GM04504 (cell line): Measurements from ENCODE around the gene INTS1.

Source experiments
- DNase-seq: peaks from one replicate; pipeline ENCODE4 v3.0.0-alpha.2; 2012; ENCODE audit warnings: low read depth

The INTS1 gene

GRCh38 chr7:1508277-1508758, 4.1 kb upstream of the INTS1 start:
- DNase-seq = no peak

DNA sequence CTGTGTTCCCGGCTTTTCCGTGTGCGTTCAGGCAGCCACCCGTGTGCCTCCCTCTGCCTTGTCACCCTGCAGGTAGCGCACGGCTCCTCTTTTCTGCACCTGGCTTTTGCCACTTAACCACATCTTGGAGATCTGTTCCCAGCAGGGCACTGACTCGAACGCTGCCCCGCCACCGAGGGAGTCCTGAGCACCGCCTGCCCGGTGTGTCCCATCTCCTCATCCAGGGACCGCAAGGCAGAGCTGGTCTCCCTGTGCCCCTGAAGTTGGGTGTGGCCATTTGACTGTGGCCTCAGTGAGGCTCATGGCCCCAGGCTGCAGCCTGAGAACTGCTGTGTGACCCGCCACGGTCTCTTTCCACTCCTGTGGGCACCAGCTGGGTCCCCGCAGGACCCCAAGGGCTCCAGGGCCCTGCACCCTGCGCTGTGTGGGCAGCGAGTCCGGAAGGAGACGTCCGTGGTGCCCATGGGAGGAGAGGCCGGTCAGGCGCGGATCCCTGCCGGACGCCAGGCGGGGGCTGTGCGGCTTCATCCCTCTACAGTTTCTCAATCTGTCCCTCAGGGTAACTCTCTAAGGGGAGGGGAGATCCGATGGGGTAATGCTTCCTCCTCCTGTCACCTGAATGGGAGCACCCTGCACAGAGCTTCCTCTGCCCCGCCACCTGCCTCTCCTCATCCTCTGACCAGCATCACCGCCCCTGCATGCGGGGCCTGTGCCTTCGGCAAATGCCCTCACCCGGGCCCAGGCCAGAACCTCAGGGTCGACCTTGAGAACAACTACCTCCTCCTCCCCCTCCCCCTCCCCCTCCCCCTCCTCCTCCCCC, 1.8 kb upstream of the INTS1 start:
- no peak for DNase-seq

GRCh38 chr7:1503390-1503789, 799 bp downstream of the INTS1 start:
- DNase-seq = no peak

DNA sequence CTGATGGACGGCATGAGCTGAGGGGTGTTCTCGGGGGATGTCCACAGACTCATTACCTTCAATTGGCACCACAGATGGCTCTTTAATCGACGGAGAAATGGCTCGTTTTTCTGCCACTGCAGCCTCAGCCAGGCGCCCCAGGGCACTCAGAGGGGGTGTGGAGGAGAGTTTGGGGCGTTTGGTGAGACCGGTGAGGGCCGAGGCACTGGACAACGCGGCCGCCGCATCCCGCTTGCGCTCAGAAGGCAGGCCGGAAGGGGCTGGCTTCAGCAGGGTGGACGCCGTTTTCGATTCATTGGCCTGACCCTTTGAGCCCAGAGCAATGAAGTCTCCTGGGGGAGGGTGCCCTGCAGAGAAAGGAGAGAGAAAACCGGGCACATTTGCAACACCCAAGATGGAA, 1.3 kb downstream of the INTS1 start:
- no peak for DNase-seq

- no peak for DNase-seq
Measured at GRCh38 chr7:1501487-1502270, 2.5 kb downstream of the INTS1 start.

DNA sequence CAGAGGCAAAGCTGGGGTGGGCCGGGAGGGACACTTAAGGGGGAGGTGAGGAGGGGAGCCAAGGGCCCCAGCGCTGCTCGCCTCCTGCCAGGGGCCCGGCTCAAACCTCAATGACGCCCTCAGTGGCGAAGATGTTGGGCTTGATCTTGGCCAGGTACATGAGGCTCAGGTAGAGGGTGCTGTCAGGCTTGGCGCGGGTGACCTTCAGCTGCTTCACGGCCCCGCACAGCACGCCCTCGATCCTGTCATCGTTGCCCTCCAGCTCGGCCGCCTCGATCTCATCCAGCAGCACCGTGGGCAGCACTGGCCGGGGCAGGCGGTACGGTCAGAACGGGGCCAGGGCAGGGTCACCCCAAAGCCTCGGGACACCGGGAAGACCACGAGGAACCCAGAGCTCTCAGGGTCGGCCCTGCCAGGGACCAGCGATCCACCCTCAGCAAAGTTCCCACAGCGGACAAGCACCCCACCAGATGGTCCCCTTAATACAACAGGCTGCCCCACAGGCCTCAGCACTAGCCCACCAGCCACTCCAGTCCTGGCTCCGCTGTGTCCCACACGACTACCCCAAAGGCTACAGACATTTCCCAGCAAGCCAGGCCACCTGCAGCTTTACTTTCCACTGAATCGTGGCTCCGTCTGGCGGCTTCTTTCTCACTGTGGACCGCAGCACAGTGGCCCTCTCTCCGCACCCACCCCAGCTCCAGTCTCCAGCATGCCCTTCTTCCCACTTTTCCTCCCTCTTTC, 4.0 kb downstream of the INTS1 start:
- no peak for DNase-seq

DNA sequence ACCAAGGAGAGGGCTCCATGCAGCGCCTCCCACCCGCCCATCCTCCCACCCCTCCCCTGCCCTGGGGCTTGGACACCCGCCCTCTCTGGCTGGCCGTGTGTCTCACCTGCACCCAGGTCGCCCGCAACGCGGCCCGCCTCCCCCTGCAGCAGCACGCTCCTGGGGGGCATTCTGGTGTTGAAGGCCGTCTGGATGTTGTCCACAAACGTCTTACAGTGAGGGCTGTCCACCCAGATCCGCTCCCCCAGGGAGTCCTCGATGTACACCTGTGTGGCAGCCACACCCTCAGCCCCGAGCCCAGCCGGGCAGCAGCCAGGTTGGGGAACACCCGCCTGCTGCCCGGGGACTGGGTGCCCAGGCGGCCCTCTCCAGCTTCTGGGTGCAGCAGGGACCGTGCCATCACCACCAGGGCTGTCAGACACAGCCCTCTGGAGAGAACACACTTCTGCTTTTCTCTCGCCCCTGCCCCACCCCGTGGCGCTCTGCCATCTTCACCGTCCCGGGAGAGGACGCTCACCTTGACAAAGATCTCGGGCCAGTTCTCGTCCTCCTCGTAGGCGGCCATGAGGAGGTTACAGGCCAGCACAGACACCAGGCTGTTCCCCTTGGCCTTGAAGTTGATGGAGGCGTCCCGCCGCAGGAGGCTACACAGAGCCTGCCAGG, 4.7 kb downstream of the INTS1 start:
- no peak for DNase-seq

GRCh38 chr7:1498370-1499305, 5.6 kb downstream of the INTS1 start:
- DNase-seq = no peak

DNA sequence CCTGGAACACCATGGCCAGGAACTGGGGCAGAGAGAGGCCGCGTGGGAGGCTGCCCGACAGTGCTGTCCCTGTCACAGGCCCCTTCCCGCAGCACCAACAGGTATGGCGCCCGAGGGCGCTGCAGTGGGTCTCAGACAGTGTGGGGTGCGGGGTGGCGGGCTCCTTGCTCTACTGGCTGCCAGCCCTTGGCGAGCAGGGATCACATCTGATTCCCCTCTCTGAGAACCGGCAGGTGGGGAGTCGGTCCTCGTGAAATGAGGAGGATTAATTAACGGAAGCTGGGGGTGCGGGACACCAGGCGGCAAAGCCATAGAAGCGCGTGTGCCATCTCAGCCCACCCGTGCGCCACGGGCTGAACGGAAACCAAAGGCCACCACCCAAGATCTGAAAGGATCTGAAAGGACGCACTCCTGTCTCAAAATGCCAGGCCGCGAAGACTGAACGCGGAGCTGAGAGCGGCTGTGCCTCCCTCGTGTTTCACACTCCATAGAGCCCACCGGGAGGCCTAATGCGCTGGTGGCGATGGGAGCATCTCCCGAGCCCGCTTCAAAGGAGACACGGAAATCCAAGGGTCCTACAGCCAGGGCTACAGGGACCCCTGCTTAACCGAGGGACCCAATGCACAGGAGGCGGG, 6.8 kb downstream of the INTS1 start:
- DNase-seq = no peak

DNA sequence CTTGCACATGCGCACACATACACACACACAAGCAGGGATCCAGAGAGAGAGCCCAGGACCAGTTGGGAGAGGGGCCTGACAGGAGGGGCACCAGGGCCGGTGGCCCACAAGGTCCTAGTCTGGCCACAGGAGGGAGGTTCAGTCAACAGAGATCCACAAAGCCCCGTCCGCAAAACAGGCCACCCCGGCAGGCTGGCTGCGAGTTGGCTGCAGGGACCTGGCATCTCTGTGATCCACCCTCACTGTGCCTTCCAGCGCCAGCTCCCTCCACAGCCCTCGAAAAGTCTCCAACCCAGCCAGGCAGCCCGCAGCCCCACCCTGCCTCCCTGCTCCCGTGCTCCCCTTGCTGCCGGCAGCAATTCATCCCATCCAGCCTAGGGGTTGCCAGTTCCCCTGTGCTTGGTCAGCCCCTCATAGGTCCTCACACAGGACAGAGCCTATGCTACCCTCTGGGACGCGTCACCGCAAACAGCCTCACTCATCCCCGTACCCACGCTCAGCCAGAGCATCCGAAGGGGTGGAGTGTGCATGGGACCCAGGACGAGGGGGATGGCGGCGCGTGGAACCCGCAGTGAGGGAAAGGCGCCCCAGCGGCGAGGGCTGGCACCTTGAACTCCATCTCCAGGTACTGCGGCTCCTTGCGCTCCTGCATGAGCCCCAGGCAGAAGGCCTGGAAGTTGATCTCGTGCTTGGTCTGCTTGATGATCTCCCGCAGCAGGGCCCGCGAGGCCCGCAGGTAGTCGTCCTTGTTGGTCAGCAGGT, 7.5 kb downstream of the INTS1 start:
- no peak for DNase-seq

- no peak for DNase-seq
Measured at GRCh38 chr7:1495564-1496242, 8.5 kb downstream of the INTS1 start.

DNA sequence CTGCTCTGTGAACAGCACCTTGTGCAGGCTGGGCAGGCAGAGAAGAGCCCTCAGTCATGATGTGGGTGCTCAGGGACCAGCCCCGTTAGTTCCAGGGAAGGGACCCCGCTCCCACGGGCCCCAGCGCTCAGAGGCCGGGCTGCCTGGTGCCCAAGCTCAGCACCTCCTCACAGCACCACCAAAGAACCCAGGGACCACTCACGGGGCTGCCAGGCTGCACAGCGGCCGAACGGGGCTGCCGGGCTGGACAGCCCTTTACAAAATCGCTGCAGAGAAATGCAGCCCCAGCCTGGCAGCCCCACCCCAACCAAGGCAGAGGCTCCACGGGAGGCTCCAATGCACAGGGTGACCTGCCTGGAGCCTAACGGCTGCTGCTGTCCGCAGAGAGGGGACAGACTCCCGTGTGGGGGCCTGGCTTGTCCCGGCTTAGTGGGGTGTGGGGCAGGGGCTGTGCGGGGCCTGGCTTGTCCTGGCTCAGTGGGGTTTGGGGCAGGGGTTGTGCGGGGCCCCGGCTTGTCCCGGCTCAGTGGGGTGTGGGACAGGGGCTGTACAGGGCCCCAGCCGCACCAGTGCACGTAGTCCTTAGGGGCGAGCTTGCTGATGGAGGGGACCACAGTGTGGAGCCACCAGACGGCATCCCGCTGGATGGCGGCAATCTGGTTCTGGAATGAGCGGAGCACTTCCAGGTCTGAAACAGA, 9.2 kb downstream of the INTS1 start:
- no peak for DNase-seq

GRCh38 chr7:1494447-1494846, 9.7 kb downstream of the INTS1 start:
- no peak for DNase-seq

GRCh38 chr7:1493571-1493970, 10.6 kb downstream of the INTS1 start:
- no peak for DNase-seq

DNA sequence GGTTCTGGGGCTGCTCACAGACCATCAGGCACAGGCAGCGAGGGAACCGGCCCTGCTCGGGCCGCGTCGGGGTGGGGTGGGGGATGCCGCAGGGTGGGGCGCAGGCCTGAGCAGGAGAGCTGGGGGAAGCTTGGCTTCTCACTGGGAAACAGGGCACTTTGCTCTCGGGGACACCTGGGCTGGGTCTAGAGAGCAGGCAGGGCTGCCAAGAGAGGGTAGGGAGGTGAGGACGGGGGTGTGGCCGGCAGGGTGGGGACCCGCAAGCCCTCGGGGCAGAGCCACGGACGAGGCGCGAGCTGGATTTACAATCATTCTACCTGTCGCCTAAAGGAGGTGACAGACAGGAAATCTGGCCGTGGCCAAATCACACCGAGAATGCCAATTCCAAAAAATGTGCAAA, 11.1 kb downstream of the INTS1 start:
- DNase-seq = no peak

GRCh38 chr7:1492640-1493039, 11.5 kb downstream of the INTS1 start:
- no peak for DNase-seq

DNA sequence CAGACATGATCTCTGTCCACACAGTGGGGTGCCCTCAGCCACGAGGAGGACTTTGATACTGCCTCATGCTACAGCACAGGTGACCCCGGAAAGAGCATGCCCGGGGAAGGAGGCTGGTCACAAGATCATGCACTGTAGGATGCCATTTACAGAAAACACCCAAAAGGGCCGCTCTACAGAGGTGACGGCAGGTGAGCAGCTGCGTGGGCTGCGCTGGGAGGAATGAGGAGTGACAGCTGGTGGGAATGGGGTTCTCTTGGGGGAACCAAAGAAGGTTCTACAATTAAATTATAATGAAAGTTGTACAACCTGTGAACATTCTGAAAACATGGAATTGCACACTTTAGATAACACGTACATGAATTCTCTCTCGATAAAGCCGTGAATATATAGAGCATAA, 12.0 kb downstream of the INTS1 start:
- no peak for DNase-seq

DNA sequence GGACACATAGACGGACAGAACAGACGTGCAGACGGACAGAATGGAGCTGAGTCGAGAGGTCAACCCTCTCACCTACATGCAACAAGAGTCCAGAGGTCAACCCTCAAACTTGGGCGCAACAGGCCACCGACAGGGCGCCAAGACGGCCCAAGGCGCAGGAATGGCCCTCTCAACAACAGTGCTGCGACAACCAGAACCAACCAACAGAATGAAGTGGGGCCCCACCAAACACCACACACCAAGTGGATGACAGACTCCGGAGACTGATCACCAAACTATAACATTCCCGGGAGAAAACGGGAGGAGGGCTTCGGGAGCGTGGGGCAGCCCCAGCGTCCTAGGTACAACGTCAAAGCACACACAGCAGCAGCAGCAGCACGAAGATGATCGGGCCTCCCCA, 13.4 kb downstream of the INTS1 start:
- no peak for DNase-seq
